Activated CD4-positive, CD25-positive, alpha-beta regulatory T cell (primary cell): ENCODE data around the gene MLIP.

Source experiments
- DNase-seq, 4 experiments: peaks; one replicate each; lab custom pipeline; 2025; lab: John Stamatoyannopoulos, UW

Gene MLIP

GRCh38 chr6:54097753-54098152 is 13.5 kb upstream of the MLIP start:
- no peak for DNase-seq

GRCh38 chr6:54098450-54099044 is 12.7 kb upstream of the MLIP start:
- no peak for DNase-seq

GRCh38 chr6:54099225-54099624 is 12.0 kb upstream of the MLIP start:
- no peak for DNase-seq

GRCh38 chr6:54100411-54101006 is 10.7 kb upstream of the MLIP start:
- DNase-seq = no peak

- no peak for DNase-seq
These were observed 9.0 kb upstream of the MLIP start for GRCh38 chr6:54102238-54102637.

DNA sequence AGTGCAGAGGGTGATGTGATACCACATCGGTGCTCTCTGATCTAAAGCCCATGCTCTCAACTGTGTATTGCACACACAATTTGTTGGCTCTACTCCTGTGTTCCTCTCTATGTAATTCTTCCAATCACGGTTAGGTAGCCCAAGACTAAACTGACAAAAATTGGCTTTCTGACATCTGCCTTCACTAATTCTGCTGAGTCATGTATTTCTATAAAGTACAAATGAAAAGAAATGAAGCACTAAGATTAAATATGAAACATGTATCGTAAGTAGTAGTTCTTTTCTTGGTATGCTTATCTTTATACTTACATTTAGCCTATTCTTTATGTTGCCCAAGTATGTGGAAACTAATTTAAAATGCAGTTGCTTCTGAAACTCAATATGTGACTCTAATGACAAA is 7.7 kb upstream of the MLIP start:
- no peak for DNase-seq

DNA sequence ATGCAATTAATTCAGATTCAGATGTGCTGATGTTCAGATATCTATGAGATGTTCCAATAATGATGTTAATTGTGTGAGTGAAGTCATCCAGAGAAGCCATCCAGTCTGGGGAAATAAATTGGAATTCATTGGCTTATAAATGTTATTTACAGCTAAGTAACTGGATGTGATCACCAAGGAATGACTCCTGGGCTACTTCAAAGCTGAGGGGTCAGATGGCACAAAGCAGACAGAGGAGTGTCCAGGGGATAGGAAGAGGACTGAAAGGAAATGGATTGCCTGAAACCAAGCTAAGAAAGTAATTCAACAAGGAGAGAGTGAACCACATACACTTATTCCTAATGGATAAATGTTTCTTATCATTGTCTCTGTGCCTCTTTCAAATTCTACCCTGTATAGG is 4.5 kb upstream of the MLIP start:
- DNase-seq = no peak

DNA sequence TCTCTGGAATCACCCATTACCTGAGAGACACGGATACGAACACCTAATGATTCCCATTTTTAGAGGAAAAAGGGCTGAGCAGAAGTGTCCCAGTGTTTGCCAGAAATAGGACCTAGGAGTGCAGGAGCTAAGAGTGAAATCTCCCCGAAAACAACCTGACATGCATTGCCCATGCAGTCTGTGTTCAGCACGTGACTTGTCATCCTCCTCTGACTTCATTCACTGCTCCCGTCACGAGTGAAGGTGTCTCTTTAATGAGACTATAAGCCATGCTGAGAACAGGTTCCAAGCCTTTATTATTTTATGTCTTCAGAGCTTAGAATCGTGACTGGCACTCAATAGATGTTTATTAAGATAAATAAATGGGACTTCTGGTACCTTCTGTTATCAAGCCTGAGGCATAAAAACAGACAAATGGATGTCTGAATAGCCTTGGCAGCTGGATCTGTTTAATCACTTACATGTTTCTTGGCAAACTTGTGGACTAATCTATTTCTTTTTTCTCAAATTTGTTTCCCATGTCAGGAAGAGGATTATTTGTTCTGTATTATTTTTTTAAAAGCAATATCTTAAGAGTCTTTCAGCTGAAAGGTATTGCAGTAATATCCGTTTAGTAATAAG is 3.7 kb upstream of the MLIP start:
- no peak for DNase-seq

DNA sequence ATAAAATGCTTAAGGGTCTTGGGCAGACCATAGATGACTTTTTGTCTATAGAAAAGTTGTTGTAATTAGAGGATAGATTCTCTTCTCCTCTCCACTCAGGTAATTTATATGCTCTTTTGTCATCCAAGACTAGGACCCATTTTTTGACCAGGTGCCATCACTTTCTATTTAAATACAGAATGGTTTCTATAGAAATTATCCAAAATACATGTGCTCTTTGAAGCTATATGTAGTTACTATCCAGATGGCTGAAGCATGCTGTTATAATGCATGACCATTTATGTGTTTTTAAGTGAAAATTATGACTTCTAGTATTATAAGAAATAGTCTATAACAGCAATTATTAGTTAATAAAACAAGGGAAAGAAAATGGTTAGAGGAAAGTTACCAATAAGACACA is 3.0 kb upstream of the MLIP start:
- DNase-seq = no peak

GRCh38 chr6:54109586-54109985 is 1.7 kb upstream of the MLIP start:
- DNase-seq = no peak

DNA sequence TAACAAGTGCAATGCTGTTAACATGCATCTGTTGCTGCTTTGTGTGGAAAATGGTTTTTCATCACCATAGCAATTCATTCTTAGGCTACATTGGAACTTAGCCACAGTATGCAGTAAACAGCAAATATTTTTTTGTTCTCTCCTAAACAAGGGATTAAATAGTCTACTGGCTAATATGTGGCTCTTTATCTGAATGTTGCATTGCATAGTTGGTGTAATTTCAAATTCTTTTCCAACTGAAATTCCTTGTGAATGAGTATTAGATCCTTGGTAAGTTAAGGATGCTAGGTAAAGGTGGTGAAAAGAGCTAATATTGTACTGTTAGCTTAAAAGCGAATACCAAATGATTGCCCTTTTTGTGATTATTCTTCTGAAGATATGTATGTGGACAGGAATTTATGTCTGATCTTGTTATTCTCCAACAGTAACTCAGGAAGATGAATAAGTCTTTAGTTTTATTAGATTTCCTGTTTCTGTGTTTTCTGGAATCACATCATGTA is 958 bp downstream of the MLIP start:
- DNase-seq = no peak

GRCh38 chr6:54114991-54115390 is 3.7 kb downstream of the MLIP start:
- no peak for DNase-seq

DNA sequence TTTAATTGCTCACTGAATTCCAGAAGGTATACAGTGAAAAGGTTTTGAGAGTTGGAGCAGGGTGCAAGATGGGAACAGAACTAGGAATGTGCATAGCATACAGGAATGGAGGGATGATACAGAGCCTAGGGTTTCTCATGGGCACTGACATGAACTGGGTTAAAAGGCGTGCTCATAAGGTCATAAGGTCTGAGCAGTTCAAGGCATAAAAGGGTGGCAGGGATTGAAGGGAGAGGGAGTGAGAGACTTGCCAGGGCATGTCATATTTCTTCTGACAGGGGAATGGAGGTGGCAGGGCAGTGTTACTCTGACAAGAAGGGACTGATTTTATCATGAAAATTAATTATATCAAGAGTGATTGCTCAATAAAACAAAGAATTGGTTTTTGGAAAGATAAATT is 4.7 kb downstream of the MLIP start:
- DNase-seq = no peak

GRCh38 chr6:54118117-54118516 is 6.9 kb downstream of the MLIP start:
- DNase-seq = no peak

GRCh38 chr6:54125493-54125892 is 14.2 kb downstream of the MLIP start:
- no peak for DNase-seq

DNA sequence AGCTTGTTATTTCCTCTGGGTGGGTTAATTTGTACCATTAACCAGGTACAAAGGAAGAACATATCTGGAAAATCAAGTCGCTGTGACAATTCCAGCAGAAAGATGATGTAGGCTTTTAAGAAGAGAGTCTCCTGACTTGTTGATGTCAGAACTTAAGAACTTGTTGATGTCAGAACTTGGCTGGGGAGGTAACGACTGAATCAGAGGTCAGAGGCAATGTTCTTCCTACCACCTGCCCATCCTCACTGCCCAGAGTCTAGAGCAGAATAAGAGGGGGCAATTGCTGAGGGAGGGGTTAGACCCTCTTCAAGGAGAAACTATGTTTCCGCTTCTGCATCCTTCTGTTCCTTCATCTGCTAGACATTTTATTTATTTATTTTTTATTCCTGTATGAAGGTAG is 18.9 kb downstream of the MLIP start:
- DNase-seq = no peak

DNA sequence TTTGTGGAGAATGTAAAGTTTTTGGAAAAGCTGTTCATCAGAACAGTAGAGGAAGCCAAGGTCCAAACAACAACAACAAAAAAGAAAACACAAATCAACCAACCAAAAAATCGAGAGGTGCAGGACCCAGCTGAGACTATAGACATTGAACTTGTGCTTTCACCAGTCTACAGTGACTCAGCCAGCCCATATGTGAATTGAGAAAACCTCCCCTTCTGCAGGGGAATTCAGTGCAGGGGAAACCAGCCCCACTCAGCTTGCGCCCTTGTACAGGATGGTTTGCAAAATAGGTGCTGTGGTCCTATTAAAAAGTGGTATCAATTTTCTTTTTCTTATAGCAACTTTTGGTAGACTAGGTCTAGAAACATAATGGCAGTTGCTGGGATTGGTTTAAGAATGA is 21.3 kb downstream of the MLIP start:
- DNase-seq = no peak

DNA sequence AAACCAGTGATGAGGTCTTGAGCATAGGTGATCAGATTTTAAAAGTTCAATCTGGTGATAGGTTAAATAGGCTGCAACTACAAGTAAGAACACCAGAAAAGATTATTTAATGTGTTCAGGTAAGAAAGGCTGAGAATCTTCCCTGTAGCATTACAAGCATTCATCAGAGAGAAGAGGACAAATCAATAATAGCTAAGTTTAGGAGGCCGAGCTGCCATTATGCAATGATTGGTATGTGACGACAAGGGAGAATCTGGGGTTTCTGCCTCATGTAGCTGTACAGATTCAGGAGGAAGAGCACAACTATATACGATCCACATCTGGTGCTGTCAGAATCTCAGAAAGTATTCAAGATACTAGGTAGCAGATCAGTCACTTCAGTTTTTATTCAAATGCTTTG is 21.9 kb downstream of the MLIP start:
- no peak for DNase-seq

- DNase-seq = no peak
These were observed 23.7 kb downstream of the MLIP start for GRCh38 chr6:54134935-54135334.

DNA sequence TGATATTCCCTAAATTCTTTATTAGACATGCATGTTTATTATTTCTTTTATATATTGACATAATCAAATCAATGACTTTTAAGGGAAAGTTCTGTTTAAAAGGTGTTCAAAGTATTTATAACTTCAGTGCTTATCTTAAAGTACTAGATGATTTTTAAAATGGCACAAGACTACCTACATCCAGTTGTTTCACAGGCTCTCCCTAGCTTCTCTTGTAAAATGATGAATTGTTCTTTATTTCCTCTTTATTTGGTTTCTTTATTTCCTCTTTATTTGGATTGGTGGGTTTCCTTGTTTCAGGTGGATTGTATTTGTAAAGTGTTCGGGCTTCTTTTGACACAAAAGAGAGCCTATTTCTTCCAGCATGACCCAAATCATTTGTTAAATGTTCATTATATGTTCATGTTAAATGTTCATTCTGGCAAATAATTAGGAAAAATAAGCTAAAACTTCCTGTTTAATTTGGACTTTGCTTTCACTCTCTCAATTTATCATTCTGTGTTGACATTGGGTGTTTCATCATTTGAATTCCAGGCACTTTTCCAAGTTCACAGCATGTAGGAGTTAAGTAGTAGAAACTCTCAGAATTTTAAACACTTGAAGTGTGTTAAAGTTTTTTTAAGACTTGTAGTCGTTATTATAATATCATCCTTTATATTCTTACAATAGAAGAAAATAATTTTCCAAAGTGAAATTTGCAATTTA is 24.6 kb downstream of the MLIP start:
- DNase-seq = no peak

- DNase-seq = no peak
These were observed 27.6 kb downstream of the MLIP start for GRCh38 chr6:54138795-54139194.

DNA sequence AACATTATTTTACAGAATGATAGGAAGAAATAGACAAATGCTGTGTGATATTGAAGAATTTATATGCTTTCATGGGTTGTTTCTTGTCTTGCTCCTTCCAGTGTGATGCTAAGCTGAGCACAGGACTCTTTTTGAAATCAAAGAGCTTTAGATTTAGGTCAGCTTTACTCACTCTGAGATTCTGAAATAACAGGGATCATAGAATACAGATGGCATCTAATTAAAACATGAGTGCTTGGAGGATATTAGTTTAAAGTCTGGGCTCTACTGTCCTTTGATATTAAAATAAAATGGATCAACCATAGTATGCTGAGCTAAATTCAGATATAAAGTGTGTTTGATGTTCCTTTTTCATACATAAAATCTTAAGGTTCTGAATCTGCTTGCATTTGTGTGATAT is 29.6 kb downstream of the MLIP start:
- DNase-seq = no peak

GRCh38 chr6:54142889-54143519 is 31.8 kb downstream of the MLIP start:
- no peak for DNase-seq
